ENCODE data around the gene ADRA2C.

DNA sequence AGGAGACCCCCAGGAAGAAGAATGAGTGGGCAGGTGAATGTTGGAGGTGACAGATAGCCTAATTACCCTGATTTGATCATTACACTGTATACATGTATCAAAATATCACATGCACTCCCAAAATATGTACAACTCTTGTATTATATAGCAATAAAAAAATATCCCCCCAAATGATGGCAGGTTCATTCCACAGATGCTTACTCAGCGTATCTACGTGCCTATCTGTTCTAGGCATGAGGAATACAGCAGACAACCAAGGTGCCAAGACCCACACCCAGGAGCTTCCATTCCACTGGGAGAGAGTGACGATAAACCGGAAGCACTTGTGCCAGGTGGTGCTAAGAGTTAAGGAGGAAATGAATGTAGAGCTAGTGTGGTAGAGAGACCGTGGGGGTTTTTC lies 42.4 kb downstream of the ADRA2C start:
- TF ChIP-seq, protein P1, sequence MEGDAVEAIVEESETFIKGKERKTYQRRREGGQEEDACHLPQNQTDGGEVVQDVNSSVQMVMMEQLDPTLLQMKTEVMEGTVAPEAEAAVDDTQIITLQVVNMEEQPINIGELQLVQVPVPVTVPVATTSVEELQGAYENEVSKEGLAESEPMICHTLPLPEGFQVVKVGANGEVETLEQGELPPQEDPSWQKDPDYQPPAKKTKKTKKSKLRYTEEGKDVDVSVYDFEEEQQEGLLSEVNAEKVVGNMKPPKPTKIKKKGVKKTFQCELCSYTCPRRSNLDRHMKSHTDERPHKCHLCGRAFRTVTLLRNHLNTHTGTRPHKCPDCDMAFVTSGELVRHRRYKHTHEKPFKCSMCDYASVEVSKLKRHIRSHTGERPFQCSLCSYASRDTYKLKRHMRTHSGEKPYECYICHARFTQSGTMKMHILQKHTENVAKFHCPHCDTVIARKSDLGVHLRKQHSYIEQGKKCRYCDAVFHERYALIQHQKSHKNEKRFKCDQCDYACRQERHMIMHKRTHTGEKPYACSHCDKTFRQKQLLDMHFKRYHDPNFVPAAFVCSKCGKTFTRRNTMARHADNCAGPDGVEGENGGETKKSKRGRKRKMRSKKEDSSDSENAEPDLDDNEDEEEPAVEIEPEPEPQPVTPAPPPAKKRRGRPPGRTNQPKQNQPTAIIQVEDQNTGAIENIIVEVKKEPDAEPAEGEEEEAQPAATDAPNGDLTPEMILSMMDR (conservative IDR thresholded peaks at IDR 0.05; ENCODE audit: low read depth in 2 of 2), result no peak
- TF ChIP-seq, protein P2, sequence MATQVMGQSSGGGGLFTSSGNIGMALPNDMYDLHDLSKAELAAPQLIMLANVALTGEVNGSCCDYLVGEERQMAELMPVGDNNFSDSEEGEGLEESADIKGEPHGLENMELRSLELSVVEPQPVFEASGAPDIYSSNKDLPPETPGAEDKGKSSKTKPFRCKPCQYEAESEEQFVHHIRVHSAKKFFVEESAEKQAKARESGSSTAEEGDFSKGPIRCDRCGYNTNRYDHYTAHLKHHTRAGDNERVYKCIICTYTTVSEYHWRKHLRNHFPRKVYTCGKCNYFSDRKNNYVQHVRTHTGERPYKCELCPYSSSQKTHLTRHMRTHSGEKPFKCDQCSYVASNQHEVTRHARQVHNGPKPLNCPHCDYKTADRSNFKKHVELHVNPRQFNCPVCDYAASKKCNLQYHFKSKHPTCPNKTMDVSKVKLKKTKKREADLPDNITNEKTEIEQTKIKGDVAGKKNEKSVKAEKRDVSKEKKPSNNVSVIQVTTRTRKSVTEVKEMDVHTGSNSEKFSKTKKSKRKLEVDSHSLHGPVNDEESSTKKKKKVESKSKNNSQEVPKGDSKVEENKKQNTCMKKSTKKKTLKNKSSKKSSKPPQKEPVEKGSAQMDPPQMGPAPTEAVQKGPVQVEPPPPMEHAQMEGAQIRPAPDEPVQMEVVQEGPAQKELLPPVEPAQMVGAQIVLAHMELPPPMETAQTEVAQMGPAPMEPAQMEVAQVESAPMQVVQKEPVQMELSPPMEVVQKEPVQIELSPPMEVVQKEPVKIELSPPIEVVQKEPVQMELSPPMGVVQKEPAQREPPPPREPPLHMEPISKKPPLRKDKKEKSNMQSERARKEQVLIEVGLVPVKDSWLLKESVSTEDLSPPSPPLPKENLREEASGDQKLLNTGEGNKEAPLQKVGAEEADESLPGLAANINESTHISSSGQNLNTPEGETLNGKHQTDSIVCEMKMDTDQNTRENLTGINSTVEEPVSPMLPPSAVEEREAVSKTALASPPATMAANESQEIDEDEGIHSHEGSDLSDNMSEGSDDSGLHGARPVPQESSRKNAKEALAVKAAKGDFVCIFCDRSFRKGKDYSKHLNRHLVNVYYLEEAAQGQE (IDR thresholded peaks at IDR 0.05; ENCODE audit: unreplicated experiment), result no peak
- TF ChIP-seq JUNB (IDR thresholded peaks at IDR 0.05; ENCODE audit: unreplicated experiment), result no peak
- TF ChIP-seq EZH2phosphoT487 (IDR thresholded peaks at IDR 0.05; ENCODE audit: unreplicated experiment), result no peak

Data from GM23338 (cell line).